ENCODE results near the gene KRT39. TPM values are rescaled to one million over a fixed set of nuclear protein-coding genes. Genes with fewer than 3 reads are reported as not detected.

Gene KRT39
- total and polyA plus RNA-seq, 2 of the 8 experiments (the other 6 are each of a cell fraction or from before 2014, with no cell fraction given) = not detected

DNA sequence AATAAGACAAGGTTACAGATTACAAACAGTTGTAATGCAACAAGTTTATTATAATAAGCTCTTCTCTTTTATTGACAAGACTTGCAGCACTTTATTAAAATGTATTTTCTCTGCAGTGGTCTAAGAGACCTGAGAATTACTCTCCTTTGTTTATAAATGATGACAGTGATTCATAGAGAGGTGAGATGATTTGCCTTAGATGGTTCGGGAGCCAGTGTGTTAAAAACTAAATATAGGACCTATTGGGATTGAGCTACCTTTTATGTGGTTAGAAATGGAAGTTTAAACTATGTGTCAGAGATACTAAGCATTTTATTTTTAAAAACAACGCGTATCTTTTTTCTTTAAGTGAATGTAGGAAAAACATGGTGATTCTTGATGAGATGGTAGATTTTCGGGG, 30.1 kb upstream of the KRT39 start:
- Histone ChIP-seq H4K20me1 (replicated peaks in 1 of 2; ENCODE audit: control insufficient read depth in 1 of 2, insufficient read depth in 2 of 2, low read length in 2 of 2) (no peaks in the 10 kb centered on the region), H2AFZ (ENCODE audit: low read length) (no peak overlapping the region), H3K14ac (ENCODE audit: insufficient read length) (no peak overlapping the region), H2BK5ac (ENCODE audit: low read depth, low read length) (no peak overlapping the region), H3K27ac (ENCODE audit: low read depth, low read length) (no peak overlapping the region), H3K27me3 (replicated peaks in 1 of 4; ENCODE audit: control insufficient read depth in 3 of 4, extremely low read depth in 1 of 4, insufficient read depth in 3 of 4, low read length in 3 of 4) (no peaks in the 10 kb centered on the region), H2BK15ac (ENCODE audit: low read length) (no peak overlapping the region), H3K56ac (replicated peaks; ENCODE audit: insufficient read length, low read depth, low read length) (no peak overlapping the region), H3K18ac (ENCODE audit: extremely low read depth, low read length) (no peak overlapping the region), H2AK5ac (ENCODE audit: low read depth, low read length) (no peak overlapping the region), H3K4ac (replicated peaks; ENCODE audit: insufficient read length, low read depth, low read length) (no peak overlapping the region), H3K79me2 (ENCODE audit: control insufficient read depth in 1 of 2, insufficient read depth in 2 of 2, low read length in 2 of 2) (no peaks in the 10 kb centered on the region), H3K4me2 (ENCODE audit: insufficient read depth in 1 of 2, low read depth in 2 of 2, low read length in 2 of 2) (no peak overlapping the region), H3K79me1 (ENCODE audit: low read depth, low read length) (no peaks in the 10 kb centered on the region), H3K23ac (ENCODE audit: insufficient read length) (no peak overlapping the region), H4K8ac (ENCODE audit: extremely low read depth, insufficient read depth, low read length) (no peak overlapping the region), H3K4me3 (ENCODE audit: extremely low read depth in 1 of 4, insufficient read depth in 2 of 4, low read depth in 3 of 4, low read length in 4 of 4) (no peak overlapping the region), H4K5ac (ENCODE audit: insufficient read length, low read depth, low read length) (no peak overlapping the region), H3K4me1 (replicated peaks in 1 of 4; ENCODE audit: control insufficient read depth in 3 of 4, insufficient read depth in 4 of 4, low read length in 3 of 4) (peaks cover 0 to 2% (median 0%) of the 10 kb centered on the region in 4 experiments; a peak in 2 of 7 replicates), H3K36me3 (ENCODE audit: control insufficient read depth in 2 of 4, insufficient read depth in 4 of 4, low read length in 3 of 4) (no peaks in the 10 kb centered on the region), H2BK120ac (replicated peaks; ENCODE audit: low read depth, low read length) (no peak overlapping the region), H2BK20ac (ENCODE audit: low read length) (no peak overlapping the region), H3K9me3 (ENCODE audit: insufficient read depth in 2 of 2, low read depth in 1 of 2, low read length in 1 of 2) (no peaks in the 10 kb centered on the region), H4K91ac (replicated peaks; ENCODE audit: insufficient read length, low read length) (no peak overlapping the region), H3K9ac (replicated peaks in 1 of 4; ENCODE audit: extremely low read depth in 1 of 4, low read depth in 3 of 4, low read length in 3 of 4) (no peak overlapping the region), H3K23me2 (ENCODE audit: low read depth, low read length) (no peaks in the 10 kb centered on the region), H2BK12ac (ENCODE audit: low read depth, low read length) (no peak overlapping the region)
- no peak for DNase-seq (ENCODE audit: low read depth in 1 of 2, low spot score in 2 of 2)
- ChIA-PET POLR2A (ENCODE audit: partially characterized antibody) (interaction anchor here (1.9 kb wide), 1 partner anchor 10 kb away, joined by 4 read pairs; no protein-coding TSS in a partner anchor), CTCF (ENCODE audit: partially characterized antibody) (interaction anchor here (1.6 to 1.7 kb wide), 2 partner anchors 18 to 33 kb away, joined by 3 to 4 read pairs; no protein-coding TSS in a partner anchor)
- WGBS, 2 experiments (ENCODE audit: extremely low coverage in 1 of 2, insufficient coverage in 1 of 2, insufficient read length in 1 of 2, insufficient replicate concordance in 2 of 2, low coverage in 1 of 2, low lambda C conversion rate in 2 of 2, missing lambda C conversion rate in 1 of 2) = 87% methylated on average over 4 of the region's 4 CpGs; no CpG with 5 or more reads in 1 of the 2 experiments
- TF ChIP-seq JUN (IDR thresholded peaks at IDR 0.05; ENCODE audit: low read depth, low read length) (no peak), HDAC2 (IDR thresholded peaks at IDR 0.05; ENCODE audit: borderline replicate concordance in 1 of 2, low read depth in 2 of 2, low read length in 2 of 2) (no peak), RBBP5 (IDR thresholded peaks at IDR 0.05; ENCODE audit: borderline replicate concordance, low read depth, low read length) (no peak), TBP (IDR thresholded peaks at IDR 0.05; ENCODE audit: low read depth, low read length) (no peak), SAP30 (IDR thresholded peaks at IDR 0.05; ENCODE audit: insufficient read depth, insufficient replicate concordance, low read length) (no peak), NRF1 (IDR thresholded peaks at IDR 0.05; ENCODE audit: low read depth, low read length) (no peak), EP300 (IDR thresholded peaks at IDR 0.05; ENCODE audit: borderline replicate concordance in 1 of 2, low read depth in 2 of 2, low read length in 2 of 2) (no peak), POU5F1 (IDR thresholded peaks at IDR 0.05; ENCODE audit: low read depth, low read length) (no peak), RFX5 (IDR thresholded peaks at IDR 0.05; ENCODE audit: borderline replicate concordance, low read depth, low read length) (no peak), POLR2A (IDR thresholded peaks at IDR 0.05; ENCODE audit: control extremely low read depth in 1 of 2, low read depth in 2 of 2, low read length in 2 of 2) (no peak), RXRA (IDR thresholded peaks at IDR 0.05; ENCODE audit: insufficient read depth, low read depth, low read length) (no peak), MAFK (IDR thresholded peaks at IDR 0.05; ENCODE audit: low read depth, low read length) (no peak), SIRT6 (IDR thresholded peaks at IDR 0.05; ENCODE audit: low read length) (no peak)
- no peak for FAIRE-seq
